H1 (cell line): ENCODE measurements around the gene TMEM89. TPM values are rescaled to one million over a fixed set of nuclear protein-coding genes. Genes with fewer than 3 reads are reported as not detected.

ENCODE experiments used
- EZH2 ChIP-seq: fragments of 200-600 bp; sonication (generic); IDR thresholded peaks from 2 replicates; pipeline ENCODE4 v1.7.1; 2012; ENCODE audit warnings: low read depth, mild to moderate bottlenecking, moderate library complexity, low read length, inconsistent platforms; ENCODE audit not compliant: severe bottlenecking
- polyA plus RNA-seq, 7 experiments: library from polyadenylated mRNA; depleted of rRNA in 3 of 7; stranded (reverse) in 5 of 7; unstranded in 2 of 7; fragments of >200 nt in 5 of 7; fragments of 200-250 nt in 2 of 7; gene quantifications; 1 replicate in 5 of 7; 2 replicates in 1 of 7; 4 replicates in 1 of 7; pipeline versions ENCODE4 v1.2.1 to v1.2.3, GENCODE V29; 2011 to 2013; ENCODE audit warnings: missing spikeins in 2 of 7, mixed read lengths in 2 of 7
- total RNA-seq: library from RNA; stranded (reverse); fragmentation: NEBNext Ultra II Directional; extraction: Animal tissue kit (Norgen Biotek cat#: 25700); gene quantifications from 2 replicates; pipeline ENCODE4 v1.2.1, GENCODE V29; 2021

The TMEM89 gene
- total and polyA plus RNA-seq, 2 of the 8 experiments (the other 6 are each of a cell fraction or from before 2014, with no cell fraction given), result not detected

GRCh38 chr3:48664313-48664644 lies 42.7 kb upstream of the TMEM89 start (continued):
- TF ChIP-seq EZH2, result no peak
